Loucy (cell line): ENCODE results near the gene PPA2.
"Not testable (repeated sequence)": the region's sequence is repeated elsewhere in the genome, so short reads cannot be mapped to it uniquely, and the experiment has no call there.

Experiments
- H2AFZ ChIP-seq: fragments of 200-600 bp; sonication (generic); 2 replicates; pipeline ENCODE4 v1.6.0; 2016; ENCODE audit warnings: antibody characterized with exemption, mild to moderate bottlenecking, low read length, moderate library complexity
- H3F3A ChIP-seq: fragments of 200-600 bp; 2 replicates; pipeline ENCODE4 v1.6.0; 2016; ENCODE audit warnings: antibody characterized with exemption, low read depth, mild to moderate bottlenecking
- H3K27me3 ChIP-seq: fragments of 200-600 bp; sonication (generic); 2 replicates; pipeline ENCODE4 v1.6.1; 2014; ENCODE audit warnings: low read length, mild to moderate bottlenecking; ENCODE audit not compliant: insufficient read depth, poor library complexity, severe bottlenecking
- H3K36me3 ChIP-seq: fragments of 200-600 bp; sonication (generic); 2 replicates; pipeline ENCODE4 v1.6.1; 2016; ENCODE audit warnings: low read length; ENCODE audit not compliant: insufficient read depth
- H3K4me1 ChIP-seq: fragments of 200-600 bp; sonication (generic); 2 replicates; pipeline ENCODE4 v1.5.1; 2014; ENCODE audit warnings: low read length, mild to moderate bottlenecking; ENCODE audit not compliant: insufficient read depth, poor library complexity, severe bottlenecking
- H3K4me2 ChIP-seq: fragments of 200-600 bp; sonication (generic); 2 replicates; pipeline ENCODE4 v1.6.0; 2014; ENCODE audit warnings: antibody characterized with exemption, low read length, low read depth, mild to moderate bottlenecking; ENCODE audit not compliant: poor library complexity, severe bottlenecking
- H3K4me3 ChIP-seq: fragments of 200-600 bp; sonication (generic); 2 replicates; pipeline ENCODE4 v1.5.1; 2014; ENCODE audit warnings: low read length, mild to moderate bottlenecking, mixed read lengths; ENCODE audit not compliant: poor library complexity, severe bottlenecking
- H3K79me2 ChIP-seq: fragments of 200-600 bp; sonication (generic); 2 replicates; pipeline ENCODE4 v1.6.1; 2014; ENCODE audit warnings: low read length; ENCODE audit not compliant: insufficient read depth
- H3K9ac ChIP-seq: fragments of 200-600 bp; sonication (generic); 2 replicates; pipeline ENCODE4 v1.6.0; 2014; ENCODE audit warnings: mild to moderate bottlenecking, low read depth, low read length, moderate library complexity; ENCODE audit not compliant: poor library complexity, severe bottlenecking
- H3K9me2 ChIP-seq: fragments of 200-600 bp; sonication (generic); replicated peaks from 2 replicates; pipeline ENCODE4 v1.6.1; 2016; ENCODE audit warnings: low read depth, low read length, mixed read lengths
- H3K9me3 ChIP-seq: fragments of 200-600 bp; sonication (generic); 2 replicates; pipeline ENCODE4 v1.6.1; 2014; ENCODE audit warnings: mild to moderate bottlenecking, antibody characterized with exemption, low read length, low read depth; ENCODE audit not compliant: insufficient read depth
- H4K20me1 ChIP-seq: fragments of 200-600 bp; sonication (generic); 2 replicates; pipeline ENCODE4 v1.6.0; 2014; ENCODE audit warnings: antibody characterized with exemption, low read length, mild to moderate bottlenecking; ENCODE audit not compliant: insufficient read depth, poor library complexity, severe bottlenecking
- EZH2phosphoT487 ChIP-seq: fragments of 200-600 bp; IDR thresholded peaks from 2 replicates; pipeline ENCODE4 v1.6.1; 2018; ENCODE audit warnings: antibody characterized with exemption, mild to moderate bottlenecking, moderate library complexity, borderline replicate concordance
- TF ChIP-seq, protein P1 (sequence below): fragments of 200-600 bp; sonication (generic); conservative IDR thresholded peaks from 2 replicates; pipeline ENCODE4 v1.5.1; 2014; ENCODE audit warnings: mild to moderate bottlenecking, antibody characterized with exemption, low read length

PPA2 gene

DNA sequence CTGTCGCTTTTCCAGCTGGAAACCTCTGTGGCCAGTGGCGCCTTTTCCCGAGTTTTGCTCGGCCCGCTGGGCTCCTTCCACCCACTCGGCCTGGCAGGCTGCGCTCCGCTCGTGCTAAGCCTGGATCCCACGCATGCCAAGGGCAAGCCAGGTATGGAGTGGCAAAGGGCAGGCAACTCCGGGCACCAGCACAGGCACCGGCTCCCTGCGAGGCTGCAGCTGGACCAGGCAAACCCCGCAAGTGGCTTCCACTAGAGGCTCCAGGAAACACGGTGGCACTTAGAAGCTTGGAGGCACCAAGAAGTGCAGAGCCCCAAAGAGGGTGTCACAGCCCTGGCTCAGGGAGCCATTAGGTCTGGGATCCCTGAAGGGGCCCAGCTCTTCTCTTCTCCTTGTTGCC is 59.5 kb downstream of the PPA2 start:
- no peaks in the 10 kb centered on the region for H3K36me3 ChIP-seq
- TF ChIP-seq, protein P1, sequence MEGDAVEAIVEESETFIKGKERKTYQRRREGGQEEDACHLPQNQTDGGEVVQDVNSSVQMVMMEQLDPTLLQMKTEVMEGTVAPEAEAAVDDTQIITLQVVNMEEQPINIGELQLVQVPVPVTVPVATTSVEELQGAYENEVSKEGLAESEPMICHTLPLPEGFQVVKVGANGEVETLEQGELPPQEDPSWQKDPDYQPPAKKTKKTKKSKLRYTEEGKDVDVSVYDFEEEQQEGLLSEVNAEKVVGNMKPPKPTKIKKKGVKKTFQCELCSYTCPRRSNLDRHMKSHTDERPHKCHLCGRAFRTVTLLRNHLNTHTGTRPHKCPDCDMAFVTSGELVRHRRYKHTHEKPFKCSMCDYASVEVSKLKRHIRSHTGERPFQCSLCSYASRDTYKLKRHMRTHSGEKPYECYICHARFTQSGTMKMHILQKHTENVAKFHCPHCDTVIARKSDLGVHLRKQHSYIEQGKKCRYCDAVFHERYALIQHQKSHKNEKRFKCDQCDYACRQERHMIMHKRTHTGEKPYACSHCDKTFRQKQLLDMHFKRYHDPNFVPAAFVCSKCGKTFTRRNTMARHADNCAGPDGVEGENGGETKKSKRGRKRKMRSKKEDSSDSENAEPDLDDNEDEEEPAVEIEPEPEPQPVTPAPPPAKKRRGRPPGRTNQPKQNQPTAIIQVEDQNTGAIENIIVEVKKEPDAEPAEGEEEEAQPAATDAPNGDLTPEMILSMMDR = no peak
- TF ChIP-seq EZH2phosphoT487 = no peak
- H3K27me3 ChIP-seq = no peaks in the 10 kb centered on the region
- H3K9me2 ChIP-seq = no peaks in the 10 kb centered on the region
- H4K20me1 ChIP-seq = no peaks in the 10 kb centered on the region
- no peak overlapping the region for H3K4me2 ChIP-seq
- H2AFZ ChIP-seq = no peak overlapping the region
- H3K9me3 ChIP-seq = no peaks in the 10 kb centered on the region
- H3K9ac ChIP-seq = no peak overlapping the region
- H3F3A ChIP-seq = no peaks in the 10 kb centered on the region
- H3K4me3 ChIP-seq = no peak overlapping the region
- H3K79me2 ChIP-seq = no peaks in the 10 kb centered on the region
- H3K4me1 ChIP-seq = no peaks in the 10 kb centered on the region

DNA sequence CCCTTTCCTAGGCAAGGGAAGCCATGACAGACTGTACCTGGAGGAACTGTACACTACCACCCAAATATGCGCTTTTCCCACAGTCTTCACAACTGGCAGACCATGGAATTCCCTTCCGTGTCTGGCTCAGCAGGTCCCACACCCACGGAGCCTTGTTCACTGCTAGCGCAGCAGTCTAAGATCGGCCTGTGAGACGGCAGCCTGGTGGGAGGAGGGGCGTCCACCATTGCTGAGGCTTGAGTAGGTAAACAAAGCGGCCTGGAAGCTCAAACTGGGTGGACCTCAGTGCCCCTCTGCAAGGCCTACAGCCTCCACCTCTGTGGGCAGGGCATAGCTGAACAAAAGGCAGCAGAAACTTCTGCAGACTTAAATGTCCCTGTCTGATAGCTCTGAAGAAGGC is 64.7 kb downstream of the PPA2 start:
- H3K4me1 ChIP-seq, H3K4me2 ChIP-seq, H3F3A ChIP-seq, H3K9me2 ChIP-seq, H2AFZ ChIP-seq, H3K27me3 ChIP-seq, H3K9me3 ChIP-seq, H3K36me3 ChIP-seq, H3K79me2 ChIP-seq, H3K9ac ChIP-seq, H3K4me3 ChIP-seq, H4K20me1 ChIP-seq: not testable (repeated sequence)

DNA sequence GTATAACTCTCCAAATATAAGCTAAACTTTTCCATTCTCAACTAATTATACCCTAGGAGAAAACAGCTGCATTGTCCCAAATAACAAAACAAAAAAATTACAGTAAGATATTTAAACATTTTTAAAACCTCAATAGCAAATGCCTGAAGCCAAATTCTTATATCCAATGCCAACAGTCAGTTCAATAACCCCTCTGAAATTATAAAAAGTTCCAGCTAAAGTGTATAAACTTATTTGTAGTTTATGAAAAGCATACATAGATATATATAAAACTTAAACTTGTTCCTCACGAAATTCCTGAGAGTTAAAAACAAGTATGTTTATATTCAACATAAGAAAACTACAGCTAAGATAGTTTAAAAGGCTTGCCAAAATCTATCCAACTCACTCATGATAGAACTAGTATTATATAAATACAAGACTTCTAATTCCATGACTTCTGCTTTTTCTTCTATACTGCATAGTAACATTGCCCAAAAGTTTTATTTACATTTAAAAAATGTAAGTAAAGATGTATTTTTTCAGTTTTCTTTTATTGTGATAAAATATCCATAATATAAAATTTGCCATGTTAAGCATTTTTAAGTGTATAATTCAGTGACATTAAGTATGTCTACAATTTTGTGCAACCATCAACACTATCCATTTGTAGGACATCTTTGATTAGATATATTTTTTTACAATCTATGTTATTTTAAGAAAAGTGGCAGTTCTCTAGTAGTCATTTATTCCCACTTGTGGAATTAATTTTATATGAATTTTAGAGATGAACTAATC is 72.8 kb downstream of the PPA2 start:
- no peaks in the 10 kb centered on the region for H3K36me3 ChIP-seq

More for the DNA sequence above, 72.8 kb downstream of the PPA2 start:
- Histone ChIP-seq H3K4me2 (no peak overlapping the region), H3K9ac (no peak overlapping the region), H3K9me2 (no peaks in the 10 kb centered on the region), H3K4me3 (no peak overlapping the region), H4K20me1 (no peaks in the 10 kb centered on the region), H3K4me1 (no peaks in the 10 kb centered on the region), H3F3A (no peaks in the 10 kb centered on the region), H3K79me2 (no peaks in the 10 kb centered on the region), H2AFZ (no peak overlapping the region), H3K27me3 (no peaks in the 10 kb centered on the region), H3K9me3 (no peaks in the 10 kb centered on the region)
- TF ChIP-seq, protein P1 = no peak
- no peak for TF ChIP-seq EZH2phosphoT487
